Urothelium cell line (cell line): ENCODE results near the gene NFAT5.

ENCODE experiments used
- DNase-seq: peaks from one replicate; pipeline ENCODE4 v3.0.0; 2011; ENCODE audit warnings: low spot score, mixed read lengths
- FAIRE-seq: peaks from 2 replicates; lab custom pipeline; 2011; peaks lifted over from hg19 to GRCh38; lab: Jason Lieb, UNC

The NFAT5 gene

DNA sequence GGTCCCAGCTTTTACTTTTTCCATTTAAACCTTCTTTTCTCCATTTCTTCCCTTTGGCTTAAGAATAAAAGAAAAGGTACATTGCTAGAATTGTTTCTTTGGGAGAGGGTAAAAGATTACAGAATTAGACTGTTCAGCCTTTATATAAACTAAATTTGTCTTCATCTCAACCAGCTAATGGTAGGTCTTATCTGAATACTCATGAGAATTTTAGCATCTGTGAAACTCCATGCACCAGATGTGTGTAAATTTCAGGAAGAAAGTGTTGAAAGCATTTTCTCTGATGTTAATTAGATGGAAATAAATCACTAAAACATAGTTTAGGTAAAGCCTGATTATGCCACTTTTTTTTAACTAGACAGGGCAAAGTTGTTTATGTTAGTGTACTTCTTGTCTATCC, 135.7 kb downstream of the NFAT5 start:
- no peak for FAIRE-seq
- DNase-seq, result no peak

DNA sequence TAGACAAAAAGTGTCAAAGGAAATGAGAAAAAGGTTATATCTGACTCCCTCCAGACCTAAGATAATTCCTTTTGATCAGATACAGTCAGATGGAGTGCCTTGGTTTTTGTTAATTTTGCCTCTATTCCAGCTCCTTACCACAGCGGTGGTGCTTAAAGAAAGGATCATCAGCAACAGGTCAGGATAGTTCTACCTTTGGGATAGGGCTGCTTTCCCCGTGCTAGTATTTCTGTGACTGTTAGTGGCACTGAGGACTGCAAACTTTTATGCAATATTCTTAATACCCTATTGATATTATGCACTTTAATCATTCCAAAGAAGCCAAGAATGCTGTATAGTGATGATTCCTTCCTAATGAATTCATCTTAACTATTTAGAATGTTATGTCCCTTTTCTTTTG, 136.1 kb downstream of the NFAT5 start:
- FAIRE-seq (no peak), DNase-seq (no peak)

DNA sequence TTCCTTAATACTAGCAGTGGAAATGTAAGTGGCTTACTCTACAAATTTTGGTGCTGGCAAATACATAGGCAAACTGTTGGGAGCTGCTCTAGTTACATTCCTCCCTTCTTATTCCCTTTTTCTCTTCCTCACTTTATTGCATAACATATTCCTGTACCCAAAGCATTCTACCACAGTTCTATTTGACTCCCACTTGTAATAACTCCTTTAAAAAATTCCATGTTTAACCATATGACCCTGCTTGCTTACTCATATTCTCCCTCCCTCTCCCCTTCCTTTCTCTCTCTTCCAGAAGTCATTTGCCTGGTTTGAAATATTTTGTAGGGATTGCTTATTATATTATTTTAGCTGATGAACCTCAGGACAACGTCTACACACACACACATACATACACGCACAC, 137.9 kb downstream of the NFAT5 start:
- DNase-seq (no peak), FAIRE-seq (no peak)

DNA sequence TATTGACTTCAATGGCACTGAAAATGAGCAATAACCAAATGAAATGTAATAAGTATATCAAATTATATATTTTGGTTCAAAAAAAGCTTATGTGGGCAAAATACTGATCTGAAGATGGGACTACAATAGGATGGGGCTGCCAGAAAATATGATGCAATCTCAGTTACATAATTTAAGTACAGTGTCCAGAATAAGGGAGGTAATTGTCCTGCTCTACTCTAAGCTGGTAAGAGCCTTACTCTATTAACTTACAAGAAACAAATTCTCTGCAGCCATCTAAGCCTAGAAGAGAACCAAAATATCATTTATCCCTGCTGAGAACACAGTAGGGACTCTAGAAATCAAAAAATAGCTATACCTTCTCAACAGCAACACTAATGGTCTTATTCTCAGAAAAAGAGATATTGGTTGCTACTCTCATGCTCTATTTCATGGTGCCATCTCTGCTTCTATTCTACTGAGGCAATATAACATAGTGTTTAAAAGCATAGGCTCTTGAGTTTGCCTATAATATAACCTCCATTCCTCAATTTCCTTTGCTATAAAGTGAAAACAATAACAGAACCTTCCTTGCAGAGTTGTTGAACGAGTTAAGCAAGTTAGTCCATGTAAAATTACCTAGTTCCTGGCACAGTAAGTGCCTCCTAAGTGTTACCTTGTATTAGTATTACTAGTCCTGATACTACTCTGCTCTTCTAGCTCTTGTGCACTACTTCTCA, 140.6 kb downstream of the NFAT5 start:
- FAIRE-seq (no peak), DNase-seq (no peak)

DNA sequence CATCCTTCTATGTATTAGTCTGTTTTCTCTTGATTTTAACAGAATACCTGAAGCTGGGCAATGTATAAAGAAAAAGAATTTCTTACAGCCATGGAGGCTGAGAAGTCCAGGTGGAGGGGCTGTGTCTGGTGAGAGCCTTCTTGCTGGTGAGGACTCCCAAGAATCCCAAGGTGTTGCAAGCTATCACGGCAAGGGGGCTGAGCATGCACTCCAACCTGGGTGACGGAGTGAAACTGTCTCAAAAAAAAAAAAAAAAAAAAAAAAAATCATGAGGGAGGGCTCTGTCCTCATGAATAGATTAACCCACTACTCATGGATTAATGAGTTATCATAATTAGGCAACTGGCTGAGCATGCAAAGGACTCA, 141.2 kb downstream of the NFAT5 start:
- DNase-seq, result no peak
- FAIRE-seq, result no peak

GRCh38 chr16:69707920-69708683, 142.3 kb downstream of the NFAT5 start:
- no peak for DNase-seq
- FAIRE-seq, result no peak

DNA sequence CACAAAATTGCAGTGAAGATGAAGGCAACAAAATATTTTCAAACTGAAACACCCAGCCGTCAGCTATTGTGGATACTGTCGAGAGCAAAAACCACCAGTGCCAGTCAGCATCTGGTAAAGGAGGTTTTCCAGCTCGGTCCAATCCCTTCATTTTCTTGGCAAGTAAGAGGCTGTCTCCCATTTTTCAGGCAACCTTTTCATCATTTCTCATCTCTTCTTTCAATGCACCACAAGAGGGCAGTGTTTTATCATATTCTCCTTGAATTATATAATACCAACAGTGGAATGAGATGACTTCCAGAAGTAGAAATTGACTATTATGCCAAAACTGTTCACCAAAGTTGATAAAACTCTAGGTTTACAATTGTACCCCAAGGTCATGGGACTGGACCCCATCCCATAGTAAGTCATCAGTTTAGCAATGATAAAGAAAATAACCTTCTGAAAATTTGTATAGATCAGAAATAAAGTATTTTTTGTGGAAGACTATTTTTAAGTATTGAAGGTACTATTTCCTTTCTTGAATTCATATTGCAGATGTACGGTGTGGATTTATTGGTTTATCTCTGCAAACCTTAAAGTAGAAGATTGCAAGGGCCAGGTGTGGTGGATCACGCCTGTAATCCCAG, 143.8 kb downstream of the NFAT5 start:
- DNase-seq (peak; percentile 65), FAIRE-seq (no peak)

DNA sequence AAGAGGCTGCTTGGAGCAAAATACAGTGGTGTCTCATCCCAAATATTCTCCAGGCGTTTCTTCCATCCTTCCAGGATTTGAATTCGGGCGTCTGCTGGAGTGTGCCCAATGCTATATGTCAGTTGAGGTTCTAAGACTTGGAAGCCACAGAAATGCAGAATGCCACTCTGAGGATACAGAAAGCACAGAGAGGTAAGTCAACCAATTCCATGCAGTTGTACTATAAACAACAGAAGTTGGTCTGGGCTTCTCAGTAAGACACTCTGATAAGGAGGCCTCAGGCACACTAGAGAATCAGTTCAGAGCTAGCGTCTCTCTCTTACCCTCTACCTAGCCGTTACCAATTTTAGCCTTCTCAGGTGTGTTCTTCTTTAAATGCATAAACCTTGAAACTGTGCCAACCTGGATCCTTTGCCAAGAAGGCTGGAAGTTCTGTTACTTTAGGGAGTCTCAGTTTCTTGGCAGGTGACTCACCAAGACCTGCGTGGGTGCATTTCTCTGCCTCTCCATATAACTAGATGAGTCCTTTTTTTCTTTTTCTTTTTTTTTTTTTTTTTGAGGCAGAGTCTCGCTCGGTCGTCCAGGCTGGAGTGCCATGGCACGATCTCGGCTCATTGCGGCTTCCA, 145.5 kb downstream of the NFAT5 start:
- DNase-seq (peak; percentile 80), FAIRE-seq (no peak)

GRCh38 chr16:69712277-69712676, 146.5 kb downstream of the NFAT5 start:
- DNase-seq, result no peak
- FAIRE-seq, result no peak

- DNase-seq (no peak), FAIRE-seq (no peak)
Measured at GRCh38 chr16:69712914-69713581, 147.3 kb downstream of the NFAT5 start.

DNA sequence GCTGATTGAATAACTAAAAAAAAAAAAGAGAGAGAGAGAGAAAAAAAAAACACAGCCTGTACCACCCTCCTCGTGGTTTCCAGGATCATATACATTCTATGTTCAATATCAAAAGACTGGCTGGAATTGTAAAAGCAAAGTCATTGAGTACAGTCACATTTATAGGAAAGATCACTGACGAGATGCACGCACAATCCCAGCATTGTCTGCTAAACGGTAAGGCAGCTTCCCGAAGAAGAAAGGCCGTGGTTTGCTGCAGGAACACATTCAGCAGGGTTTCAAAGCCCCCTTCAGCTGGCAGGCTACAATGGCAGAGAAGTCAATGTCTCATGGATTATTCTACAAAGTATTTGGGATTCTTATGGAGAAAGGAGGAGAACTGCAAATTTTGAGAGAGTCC, 151.3 kb downstream of the NFAT5 start:
- no peak for DNase-seq
- FAIRE-seq, result no peak

DNA sequence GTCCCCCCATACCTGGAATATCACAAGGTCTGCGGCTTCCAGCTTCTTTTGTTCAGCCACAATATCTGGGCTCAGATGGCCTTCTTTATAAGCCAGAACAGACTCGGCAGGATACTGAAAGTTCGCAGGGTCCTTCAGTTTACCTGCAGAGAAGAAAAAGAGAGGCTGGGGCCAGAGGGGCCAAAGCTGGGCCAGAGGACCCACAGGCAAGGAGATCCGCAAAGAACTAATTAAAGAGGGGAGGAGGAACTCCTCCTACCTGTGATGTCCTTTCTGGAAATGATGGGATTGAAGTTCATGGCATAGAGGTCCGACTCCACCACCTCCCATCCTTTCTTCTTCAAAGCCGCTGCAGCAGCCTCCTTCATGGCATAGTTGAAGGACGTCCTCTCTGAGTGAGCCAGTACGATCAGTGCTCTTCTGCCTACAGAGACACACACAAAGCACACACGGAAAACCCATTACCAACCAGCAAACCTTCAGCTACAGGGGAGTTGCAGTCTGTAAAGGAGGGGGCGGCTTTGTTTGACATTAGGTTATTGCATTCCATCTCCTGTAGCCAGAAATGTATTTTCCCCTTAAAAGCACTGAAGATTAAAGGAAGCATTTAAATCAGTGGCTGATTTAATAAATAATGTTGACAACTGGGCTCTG, 152.5 kb downstream of the NFAT5 start:
- no peak for FAIRE-seq
- DNase-seq, result no peak

DNA sequence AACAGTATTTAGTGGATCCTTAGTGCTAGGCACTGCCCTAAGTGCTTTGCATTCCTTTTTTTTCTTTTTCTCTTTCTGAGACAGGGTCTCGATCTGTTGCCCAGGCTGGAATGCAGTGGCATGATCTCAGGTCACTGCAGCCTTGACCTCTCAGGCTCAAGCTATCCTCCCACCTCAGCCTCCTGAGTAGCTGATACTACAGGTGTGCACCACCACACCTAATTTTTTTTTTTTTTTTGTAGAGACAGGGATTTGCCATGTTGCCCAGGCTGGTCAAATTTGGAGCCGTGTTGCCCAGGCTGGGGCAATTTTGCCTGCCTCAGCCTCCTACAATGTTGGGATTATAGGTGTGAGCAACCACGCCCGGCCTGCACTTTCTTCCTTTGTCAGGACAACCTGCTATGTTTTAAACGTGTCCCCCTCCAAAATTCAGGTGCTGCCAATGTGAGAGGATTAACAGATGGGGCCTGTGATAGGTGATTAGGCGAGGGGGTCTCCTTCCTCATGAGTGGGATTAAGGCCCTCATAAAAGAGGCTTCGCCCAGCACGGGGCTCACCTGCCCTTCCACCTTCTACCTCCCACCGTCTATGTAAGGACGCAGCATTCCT, 155.2 kb downstream of the NFAT5 start:
- FAIRE-seq (no peak), DNase-seq (no peak)

GRCh38 chr16:69721441-69721957, 155.7 kb downstream of the NFAT5 start:
- FAIRE-seq, result no peak
- DNase-seq, result no peak

DNA sequence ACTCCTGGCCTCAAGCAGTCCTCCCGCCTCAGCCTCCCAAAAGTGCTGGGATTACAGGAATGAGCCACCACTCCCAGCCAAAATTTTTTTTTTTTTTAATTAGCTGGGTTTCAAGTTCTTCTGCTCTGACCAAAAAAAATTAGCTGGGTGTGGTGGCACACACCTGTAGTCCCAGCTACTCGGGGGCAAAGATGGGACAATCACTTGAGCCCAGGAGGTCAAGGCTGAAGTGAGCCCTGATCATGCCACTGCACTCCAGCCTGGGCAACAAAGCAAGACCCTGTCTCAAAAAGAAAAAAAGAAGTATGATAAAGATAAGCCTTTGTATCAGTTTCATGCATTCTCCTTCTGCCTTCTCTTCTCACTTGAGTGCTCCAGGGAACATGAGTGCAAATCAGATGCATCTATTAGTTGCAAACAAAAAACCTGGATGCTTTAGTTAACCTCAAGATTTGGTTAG, 158.7 kb downstream of the NFAT5 start:
- FAIRE-seq, result no peak
- DNase-seq, result no peak

DNA sequence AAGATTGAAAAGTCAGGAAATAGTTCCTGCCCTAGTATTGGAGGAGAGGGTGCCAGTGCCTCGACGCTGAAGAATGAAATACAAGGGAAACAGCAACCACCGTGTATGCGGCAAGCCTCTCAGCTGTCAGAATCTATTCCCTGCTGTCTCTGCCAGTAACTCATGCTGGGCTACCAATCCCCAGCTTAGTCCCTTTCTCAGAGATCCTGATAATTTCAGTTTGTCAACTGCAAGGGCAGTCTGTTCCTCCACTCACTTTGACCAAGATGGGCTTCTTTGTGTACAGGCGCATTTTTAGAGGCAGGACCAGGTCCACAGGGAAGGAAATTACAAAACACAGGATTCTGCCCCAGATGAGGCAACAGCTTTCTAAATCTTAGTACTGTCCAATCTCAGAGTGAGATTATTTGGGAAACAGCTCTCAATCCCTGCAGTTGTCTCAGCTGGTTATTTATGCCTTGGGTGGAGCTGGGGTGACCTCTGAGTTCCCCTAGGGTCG, 159.3 kb downstream of the NFAT5 start:
- FAIRE-seq (no peak), DNase-seq (no peak)

DNA sequence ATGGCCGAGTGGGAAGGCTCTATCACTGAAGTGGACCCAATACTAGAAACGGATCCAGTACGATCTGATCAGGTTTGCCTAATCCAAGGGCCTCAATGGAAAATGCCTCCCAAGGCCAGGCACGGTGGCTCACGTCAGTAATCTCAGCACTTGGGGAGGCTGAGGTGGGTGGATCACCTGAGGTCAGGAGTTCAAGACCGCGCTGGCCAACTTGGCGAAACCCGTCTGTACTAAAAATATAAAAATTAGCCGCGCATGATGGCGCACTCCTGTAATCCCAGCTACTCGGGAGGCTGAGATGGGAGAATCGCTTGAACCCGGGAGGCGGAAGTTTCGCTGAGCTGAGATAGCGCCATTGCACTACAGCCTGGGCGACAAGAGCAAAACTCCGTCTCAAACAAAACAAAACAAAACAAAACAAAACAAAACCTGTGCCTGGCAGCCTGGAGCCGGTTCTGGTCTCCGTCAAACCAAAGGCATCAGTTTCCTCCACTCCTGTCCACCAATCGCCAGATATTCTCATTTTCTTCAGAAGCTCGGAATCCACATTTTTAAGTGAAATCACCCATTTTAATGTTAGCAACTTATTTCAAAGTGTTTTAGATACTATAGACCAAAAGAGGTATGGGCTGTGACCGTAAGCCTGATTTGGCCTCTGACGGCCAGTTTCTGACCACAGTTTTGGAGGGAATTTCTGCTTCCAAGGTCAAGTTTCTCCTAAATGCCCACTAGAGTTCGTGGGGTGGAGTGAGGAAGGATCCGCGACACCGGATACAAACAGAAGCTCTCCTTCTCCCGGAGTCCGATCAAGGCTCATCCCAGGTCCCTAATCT, 159.9 kb downstream of the NFAT5 start:
- FAIRE-seq (no peak), DNase-seq (no peak)

DNA sequence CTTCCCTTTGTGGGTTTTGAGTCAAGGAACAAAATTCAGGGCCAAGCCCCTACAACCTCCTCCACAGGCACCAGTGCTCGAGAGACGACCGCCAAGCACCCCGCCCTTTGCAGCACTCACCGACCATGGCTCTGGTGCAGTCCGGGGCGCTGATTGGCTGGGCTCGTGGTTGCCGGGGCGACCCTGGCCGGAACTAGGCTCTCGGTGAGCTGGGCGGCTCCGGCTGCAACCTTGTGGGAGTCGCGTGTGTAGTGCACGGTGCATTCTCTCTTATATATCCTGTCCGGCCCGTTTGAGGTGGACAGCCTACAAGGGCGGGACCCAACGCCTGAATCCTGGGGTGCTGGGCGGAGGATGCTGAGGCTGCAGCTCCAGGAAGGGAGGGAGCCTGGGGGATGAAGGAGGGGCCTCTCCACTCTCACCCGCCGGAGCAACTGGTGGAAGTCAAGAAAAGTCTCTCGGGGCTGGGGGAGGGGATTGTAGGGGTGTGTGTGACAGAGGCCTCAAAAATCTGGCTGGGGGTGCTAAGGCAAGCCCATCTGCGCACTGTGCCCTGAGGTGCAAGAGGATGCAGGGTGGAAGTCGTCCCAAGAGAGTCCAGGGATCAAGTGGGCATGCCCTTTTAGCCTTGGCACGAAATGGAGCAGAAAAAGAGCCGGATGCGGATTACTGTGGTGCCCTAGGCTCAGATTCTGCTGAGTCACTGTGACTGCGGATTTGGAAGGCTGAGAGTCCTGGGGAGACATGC, 160.7 kb downstream of the NFAT5 start, which contains the start of gene NQO1:
NQO1 (minus strand) TSS at position 248 of the 748 bp plus-strand sequence; CDS start at position 127, 121 bp downstream.
- DNase-seq (peak; percentile 96), FAIRE-seq (no peak)
